NCI-H1105 (cell line): ENCODE results near the gene LRRC3.
A peak's percentile ranks its signal among the peaks of the same experiment; 100 is the strongest.
"Not testable (repeated sequence)": the region's sequence is repeated elsewhere in the genome, so short reads cannot be mapped to it uniquely, and the experiment has no call there.

Experiments
- DNase-seq: peaks from one replicate; lab custom pipeline; 2025; lab: John Stamatoyannopoulos, UW

Gene LRRC3

GRCh38 chr21:44497703-44498126, 42.4 kb downstream of the LRRC3 start:
- peak; percentile 72 for DNase-seq

DNA sequence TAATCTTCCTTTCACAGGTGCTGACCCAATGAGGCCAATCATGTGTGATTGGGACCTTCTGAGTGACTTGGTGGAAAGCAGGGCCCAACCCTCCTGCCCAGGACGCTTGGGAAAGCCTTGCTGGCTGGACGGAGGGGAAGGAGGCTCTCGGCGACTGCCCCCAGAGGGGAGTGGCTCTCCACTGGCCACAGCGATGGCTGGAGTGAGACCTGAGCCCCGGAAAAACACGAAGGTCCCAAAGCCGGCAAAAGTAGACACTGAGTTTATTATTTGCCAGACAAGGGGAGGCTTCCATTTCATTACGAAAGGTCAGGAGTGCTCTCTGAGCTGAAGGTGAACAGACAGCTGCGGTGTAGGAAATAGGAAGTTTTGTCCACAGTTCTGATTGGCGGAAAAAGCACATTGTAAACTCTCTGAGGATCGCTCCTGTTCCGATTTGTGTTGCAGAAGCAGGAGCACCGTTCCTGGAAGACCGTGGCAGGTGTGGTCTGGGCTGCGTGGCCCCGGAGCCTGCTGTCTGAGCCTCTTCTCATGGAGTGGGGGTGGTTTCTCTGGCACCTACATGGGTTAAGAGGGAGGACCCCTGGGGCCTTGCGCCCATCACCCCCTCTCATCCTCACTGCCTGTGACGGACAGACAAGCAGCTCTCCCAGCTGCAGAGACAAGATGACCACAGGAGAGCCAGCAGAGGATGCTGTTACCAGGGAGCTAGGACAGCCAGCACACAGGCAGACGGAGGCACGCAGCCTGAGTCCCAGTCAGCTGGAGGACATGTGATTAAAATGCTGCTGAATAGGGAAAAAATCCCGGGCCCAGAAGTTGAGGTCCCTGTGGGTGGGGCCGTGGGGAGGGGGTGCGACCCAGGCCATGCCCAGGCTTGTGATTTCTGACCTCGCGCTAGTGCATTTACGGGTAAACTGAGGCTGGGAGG, 43.2 kb downstream of the LRRC3 start:
- no peak for DNase-seq

DNA sequence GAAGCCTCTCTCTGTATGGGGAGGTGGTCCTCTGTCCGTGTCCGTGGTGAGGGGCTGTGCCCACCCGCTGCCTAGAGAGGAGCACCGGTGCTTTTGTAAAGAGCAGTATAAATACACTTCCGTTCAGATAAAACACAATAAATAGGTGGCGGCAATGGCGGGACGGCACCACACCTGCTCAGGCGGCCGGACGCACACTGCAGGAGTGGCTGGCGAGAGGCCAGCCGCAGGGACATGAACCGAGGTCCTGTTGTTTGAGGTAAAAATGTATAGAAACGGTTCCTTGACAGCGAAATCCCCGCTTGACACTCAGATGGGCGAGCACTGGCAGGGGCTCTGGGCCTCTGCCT, 43.9 kb downstream of the LRRC3 start:
- DNase-seq: no peak

DNA sequence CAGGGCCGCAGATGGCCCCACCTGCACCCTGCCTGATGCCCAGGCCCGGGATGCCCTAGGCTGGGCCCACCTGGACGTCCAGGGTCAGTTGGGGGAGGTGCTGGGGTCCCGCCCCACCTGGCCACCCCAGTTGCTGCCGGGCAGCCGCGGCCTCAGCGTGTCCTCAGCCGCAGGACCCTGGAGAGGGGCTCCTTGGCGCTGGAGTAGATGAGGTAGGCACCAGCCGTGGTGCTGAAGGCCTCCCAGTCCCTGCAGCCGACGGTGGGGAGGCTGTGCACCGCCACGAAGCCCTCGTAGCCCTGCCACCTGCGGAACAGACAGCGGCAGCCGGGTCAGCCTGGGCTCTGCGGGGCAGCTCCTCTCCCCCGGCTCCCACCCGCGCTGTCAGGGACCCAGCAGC, 44.3 kb downstream of the LRRC3 start:
- DNase-seq: no peak

DNA sequence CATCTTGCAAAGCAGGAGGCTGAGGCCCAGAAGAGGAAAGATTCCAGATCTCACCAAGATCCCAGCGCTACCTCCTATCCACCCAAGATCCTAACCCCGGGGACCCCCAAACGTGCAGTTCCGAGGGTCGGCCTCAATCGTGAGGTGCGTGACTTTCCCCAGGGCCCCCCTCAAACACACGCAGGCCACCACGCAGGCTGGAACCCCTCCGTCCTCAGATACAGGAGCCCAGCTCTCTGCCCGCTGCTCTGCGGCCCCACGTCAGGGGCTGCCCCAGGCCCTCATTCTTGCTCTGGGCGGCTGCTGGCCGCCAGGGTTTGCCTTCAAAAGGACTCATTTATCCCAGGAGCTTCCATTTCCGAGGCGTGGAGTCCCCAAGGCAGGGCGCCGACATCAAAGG, 44.8 kb downstream of the LRRC3 start:
- DNase-seq: no peak

DNA sequence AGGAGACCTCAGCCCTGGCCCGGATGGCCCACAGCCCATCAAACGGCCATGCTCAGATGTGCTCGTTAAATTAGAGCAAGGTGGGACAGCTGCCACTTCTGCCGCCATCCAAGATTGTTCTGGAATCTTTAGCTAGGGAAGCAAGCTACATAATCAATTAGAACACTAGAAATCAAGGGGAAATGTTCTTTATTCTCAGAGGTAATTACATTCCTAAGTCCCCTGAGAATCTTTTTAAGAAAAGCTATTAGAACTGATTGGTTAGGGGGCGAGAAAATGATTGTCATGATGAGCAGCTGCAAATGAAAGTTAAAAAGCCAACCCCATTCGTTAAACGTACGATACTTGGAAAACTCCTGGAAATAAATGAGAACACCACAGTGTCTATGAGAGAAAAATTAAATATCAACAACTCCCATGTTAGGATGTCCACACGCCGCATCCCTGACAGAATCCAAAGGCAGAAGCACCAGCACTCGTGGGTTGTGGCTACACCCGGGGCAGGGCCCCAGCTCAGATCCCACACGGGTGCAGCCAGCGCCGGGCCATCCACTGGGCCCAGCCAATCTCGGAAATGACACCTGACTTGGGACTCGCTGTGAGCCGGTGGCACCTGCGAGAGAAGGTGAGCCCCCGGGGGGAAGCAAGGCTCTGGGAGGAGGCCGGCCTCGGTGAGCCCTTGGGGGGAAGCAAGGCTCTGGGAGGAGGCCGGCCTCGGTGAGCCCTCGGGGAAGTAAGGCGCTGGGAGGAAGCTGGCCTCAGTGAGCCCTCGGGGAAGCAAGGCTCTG, 47.1 kb downstream of the LRRC3 start:
- no peak for DNase-seq

- not testable (repeated sequence) for DNase-seq
Observed at GRCh38 chr21:44503006-44503889, 47.9 kb downstream of the LRRC3 start.

GRCh38 chr21:44503901-44504399, 48.6 kb downstream of the LRRC3 start:
- no peak for DNase-seq

GRCh38 chr21:44505673-44506278, 50.5 kb downstream of the LRRC3 start:
- DNase-seq: no peak

GRCh38 chr21:44506279-44507255, 51.3 kb downstream of the LRRC3 start:
- no peak for DNase-seq

GRCh38 chr21:44507673-44508425, 52.5 kb downstream of the LRRC3 start:
- DNase-seq: no peak

DNA sequence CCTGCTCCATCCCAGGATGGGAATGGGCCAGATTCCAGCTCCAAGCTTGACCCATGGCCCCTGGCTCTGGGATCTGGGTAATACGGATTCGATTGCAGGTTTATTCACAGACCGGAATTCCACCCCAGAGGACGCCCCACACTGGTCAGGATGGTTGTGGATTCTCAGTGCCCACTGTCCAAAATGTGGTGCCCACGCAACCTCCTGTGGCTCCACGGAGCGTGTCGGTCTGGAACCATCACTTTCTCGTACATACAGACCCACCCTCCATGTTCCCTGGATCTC, 53.1 kb downstream of the LRRC3 start:
- DNase-seq: no peak

DNA sequence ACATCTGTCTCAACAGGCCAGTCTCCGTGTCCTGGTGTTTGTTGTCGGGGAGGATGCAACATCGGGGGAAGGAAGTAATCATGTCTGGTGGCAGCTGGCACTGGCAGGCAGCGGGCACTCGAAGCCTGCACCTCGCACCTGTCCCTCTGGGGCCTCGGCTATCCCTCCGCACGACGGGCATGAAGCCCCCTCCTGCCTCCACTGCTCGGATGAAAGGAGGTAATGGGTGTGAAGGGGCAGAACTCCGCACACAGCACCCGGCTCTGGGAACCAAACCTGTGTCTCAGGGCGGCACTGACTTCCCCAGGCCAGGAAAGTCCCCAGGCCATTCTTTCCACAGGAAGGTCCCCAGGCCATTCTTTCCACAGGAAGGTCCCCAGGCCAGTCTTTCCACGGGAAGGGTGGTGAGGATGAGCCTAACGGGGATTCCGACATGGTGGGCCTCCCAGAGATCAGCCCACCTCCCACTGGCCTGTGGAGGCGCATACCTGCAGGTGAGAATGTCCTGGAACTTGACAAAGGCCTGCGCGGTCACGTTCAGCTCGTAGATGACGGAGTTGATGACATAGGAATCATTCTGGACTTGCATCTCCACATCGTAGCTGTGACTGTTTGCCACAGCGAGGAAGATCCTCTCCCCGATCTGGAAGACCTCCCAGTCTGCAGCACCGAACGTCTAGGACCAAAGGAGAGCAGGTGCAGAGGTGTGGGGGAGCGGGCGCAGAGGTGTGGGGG, 53.6 kb downstream of the LRRC3 start:
- DNase-seq: no peak

- peak; percentile 13 for DNase-seq
Observed at GRCh38 chr21:44509539-44509938, 54.2 kb downstream of the LRRC3 start.

GRCh38 chr21:44510109-44510507, 54.8 kb downstream of the LRRC3 start:
- DNase-seq: no peak

GRCh38 chr21:44510508-44511218, 55.4 kb downstream of the LRRC3 start:
- DNase-seq: peak; percentile 33

DNA sequence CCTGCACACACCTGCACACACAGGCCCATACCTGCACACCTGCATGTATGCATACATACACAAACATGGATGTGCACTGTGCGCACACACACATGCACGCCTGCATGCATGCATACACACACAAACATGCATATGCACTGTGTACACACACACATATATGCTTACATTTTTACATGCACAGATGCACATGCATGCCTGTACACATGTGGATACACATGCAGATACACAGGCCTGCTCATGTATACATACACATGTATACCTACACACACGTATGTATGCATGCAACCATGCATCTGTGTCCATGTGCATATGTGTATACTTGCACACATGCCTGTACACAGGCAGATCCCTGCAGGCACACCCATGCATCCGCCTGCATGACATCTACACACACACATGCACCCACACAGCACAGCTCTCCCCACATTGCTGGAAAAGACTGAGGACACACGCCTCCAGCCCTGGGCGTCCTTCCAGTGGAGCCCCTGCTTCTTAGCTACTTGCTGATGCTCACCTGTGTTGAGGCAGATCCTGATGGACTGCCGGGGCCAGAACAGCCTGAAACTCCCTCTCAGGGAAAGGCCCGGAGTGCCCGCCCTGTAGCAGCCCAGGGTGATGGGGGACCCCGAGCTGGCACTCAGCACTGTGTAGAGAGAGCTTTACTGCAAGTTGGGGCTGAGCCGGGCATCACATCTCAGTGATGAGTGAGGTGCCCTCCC, 56.1 kb downstream of the LRRC3 start:
- DNase-seq: no peak
